GM10248 (cell line): ENCODE measurements around the gene ITCH.
"Not testable (repeated sequence)": the region's sequence is repeated elsewhere in the genome, so short reads cannot be mapped to it uniquely, and the experiment has no call there.

ENCODE experiments used
- CTCF ChIA-PET: fragments of 300-600 bp; sonication (Branson Sonifier 250); formaldehyde crosslinking; extraction: SDS; loops from one replicate; lab custom pipeline; 2021; ENCODE audit warnings: antibody characterized with exemption; lab: Yijun Ruan, JAX
- POLR2A ChIA-PET: fragments of 350-650 bp; sonication (Branson Sonifier 250); formaldehyde crosslinking; extraction: SDS; loops from one replicate; lab custom pipeline; 2020; ENCODE audit warnings: antibody characterized with exemption; lab: Yijun Ruan, JAX
- DNase-seq: peaks from one replicate; pipeline ENCODE4 v3.0.0; 2012; ENCODE audit errors: extremely low spot score
- TF ChIP-seq, protein P1 (sequence below): IDR thresholded peaks from 2 replicates; pipeline ENCODE4 v1.5.1; 2012; ENCODE audit warnings: mild to moderate bottlenecking, low read depth; ENCODE audit errors: extremely low read depth, missing control alignments, control extremely low read depth

Gene ITCH

DNA sequence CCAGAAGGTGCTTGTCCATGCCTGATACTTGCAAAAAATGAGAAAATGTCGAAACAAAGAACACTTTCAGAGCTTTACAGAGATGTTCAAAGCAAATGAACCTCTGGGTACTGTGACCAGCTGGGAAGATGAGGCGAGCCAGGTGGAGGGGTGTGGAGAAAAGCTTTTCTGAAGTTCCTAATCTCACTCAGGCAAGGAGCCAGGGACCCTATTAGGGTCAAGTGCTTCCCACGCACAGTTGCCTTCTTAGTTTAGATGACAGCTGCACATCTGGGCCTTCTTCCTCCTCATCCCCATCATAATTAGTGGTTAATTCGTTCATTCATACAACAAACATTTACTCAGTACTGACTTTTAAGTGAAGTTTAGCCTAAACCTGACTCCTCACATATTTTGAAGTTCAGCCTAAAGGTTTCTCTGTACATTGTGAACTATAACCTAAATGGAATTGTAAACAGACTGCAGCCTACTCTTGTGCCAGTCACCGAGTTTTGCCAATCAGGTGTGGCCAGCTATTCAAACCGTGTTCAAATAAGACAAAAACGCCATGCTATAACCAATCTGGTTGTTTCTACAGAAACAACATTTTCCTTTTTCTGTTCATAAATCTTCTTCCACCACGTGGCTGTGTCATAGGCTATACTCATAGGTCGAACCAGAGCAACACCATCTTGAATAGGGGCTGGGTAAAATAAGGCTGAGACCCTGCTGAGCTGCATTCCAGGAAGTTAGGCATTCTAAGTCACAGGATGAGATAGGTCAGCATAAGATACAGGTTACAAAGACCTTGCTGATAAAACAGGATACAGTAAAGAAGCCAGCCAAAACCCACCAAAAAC, 40.6 kb upstream of the ITCH start:
- TF ChIP-seq, protein P1, sequence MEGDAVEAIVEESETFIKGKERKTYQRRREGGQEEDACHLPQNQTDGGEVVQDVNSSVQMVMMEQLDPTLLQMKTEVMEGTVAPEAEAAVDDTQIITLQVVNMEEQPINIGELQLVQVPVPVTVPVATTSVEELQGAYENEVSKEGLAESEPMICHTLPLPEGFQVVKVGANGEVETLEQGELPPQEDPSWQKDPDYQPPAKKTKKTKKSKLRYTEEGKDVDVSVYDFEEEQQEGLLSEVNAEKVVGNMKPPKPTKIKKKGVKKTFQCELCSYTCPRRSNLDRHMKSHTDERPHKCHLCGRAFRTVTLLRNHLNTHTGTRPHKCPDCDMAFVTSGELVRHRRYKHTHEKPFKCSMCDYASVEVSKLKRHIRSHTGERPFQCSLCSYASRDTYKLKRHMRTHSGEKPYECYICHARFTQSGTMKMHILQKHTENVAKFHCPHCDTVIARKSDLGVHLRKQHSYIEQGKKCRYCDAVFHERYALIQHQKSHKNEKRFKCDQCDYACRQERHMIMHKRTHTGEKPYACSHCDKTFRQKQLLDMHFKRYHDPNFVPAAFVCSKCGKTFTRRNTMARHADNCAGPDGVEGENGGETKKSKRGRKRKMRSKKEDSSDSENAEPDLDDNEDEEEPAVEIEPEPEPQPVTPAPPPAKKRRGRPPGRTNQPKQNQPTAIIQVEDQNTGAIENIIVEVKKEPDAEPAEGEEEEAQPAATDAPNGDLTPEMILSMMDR, result no peak
- ChIA-PET CTCF (interaction anchor here (3.6 kb wide), 1 partner anchor 10 kb away, joined by 36 read pairs; no protein-coding TSS in a partner anchor), POLR2A (no interaction called here)
- no peak for DNase-seq

DNA sequence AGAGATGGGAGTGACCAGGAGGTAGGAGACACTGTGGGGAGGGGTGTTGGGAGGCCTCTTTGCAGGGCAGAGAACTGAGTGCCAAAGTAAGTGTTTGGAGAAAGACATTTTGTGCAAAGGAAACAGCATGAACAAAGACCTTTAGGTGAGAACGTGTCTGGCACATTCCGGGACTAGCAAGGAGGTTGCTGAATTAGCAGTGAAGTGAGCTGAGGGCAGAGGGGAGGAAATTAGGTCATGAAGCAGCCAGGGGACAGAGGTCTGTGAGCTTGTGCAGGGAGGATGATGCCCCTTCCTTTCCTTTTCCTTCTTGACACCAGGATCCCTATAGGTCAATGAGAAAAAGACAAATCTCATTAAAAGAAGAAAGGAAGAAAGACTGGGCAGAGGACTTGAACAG, 38.5 kb upstream of the ITCH start:
- POLR2A ChIA-PET, result no interaction called here
- CTCF ChIA-PET, result interaction anchor here (3.6 kb wide), 1 partner anchor 12 kb away, joined by 36 read pairs; no protein-coding TSS in a partner anchor
- no peak for DNase-seq
- TF ChIP-seq, protein P1, result no peak

DNA sequence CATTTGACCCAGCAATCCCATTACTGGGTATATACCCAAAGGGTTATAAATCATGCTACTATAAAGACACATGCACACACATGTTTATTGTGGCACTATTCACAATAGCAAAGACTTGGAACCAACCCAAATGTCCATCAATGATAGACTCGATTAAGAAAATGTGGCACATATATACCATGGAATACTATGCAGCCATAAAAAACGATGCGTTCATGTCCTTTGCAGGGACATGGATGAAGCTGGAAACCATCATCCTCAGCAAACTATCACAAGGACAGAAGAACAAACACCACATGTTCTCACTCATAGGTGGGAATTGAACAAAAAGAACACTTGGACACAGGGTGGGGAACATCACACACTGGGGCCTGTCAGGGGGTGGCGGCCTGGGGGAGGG, 34.9 kb upstream of the ITCH start:
- POLR2A ChIA-PET, result not testable (repeated sequence)
- CTCF ChIA-PET, result interaction anchor here (0.8 to 1.5 kb wide), 2 partner anchors 7 to 441 kb away, joined by 3 read pairs; no protein-coding TSS in a partner anchor

DNA sequence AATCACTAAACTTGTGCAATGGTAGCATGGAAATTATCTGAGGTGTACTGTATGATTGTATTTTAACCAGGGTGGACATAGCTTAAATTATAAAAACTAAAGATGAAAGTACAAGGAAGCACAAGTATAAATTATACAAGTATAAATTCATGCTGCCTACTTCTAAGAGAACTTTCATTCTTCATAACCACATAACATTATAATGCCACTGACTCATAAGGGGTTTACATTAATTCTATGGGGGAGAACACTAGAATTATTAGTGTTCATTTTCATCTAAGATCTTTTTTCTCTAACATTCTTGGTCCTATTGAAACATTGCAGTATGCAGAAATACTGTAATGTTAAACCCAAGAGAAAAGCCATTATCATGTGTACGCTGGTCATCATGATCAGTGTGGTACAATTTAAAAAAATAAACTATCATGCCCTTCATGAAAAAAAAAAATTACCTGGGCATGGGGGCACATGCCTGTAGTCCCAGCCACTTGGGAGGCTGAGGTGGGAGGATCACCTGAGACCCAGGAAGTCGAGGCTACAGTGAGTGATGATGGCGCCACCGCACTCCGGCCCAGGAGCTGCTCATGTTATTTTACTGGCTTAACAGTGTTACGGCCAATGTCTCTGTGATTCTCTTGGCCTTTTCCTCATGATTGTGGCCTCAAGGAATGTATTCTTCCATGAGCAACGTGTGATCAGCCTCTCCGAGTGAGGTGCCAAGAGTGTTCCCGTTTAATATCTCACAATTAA, 34.0 kb upstream of the ITCH start:
- TF ChIP-seq, protein P1, result no peak
- ChIA-PET POLR2A (no interaction called here), CTCF (interaction anchor here (0.8 to 1.5 kb wide), 3 partner anchors 8 to 440 kb away, joined by 3 to 5 read pairs (median 3); no protein-coding TSS in a partner anchor)
- DNase-seq, result no peak

More for the DNA sequence above, 34.9 kb upstream of the ITCH start:
- not testable (repeated sequence) for DNase-seq

DNA sequence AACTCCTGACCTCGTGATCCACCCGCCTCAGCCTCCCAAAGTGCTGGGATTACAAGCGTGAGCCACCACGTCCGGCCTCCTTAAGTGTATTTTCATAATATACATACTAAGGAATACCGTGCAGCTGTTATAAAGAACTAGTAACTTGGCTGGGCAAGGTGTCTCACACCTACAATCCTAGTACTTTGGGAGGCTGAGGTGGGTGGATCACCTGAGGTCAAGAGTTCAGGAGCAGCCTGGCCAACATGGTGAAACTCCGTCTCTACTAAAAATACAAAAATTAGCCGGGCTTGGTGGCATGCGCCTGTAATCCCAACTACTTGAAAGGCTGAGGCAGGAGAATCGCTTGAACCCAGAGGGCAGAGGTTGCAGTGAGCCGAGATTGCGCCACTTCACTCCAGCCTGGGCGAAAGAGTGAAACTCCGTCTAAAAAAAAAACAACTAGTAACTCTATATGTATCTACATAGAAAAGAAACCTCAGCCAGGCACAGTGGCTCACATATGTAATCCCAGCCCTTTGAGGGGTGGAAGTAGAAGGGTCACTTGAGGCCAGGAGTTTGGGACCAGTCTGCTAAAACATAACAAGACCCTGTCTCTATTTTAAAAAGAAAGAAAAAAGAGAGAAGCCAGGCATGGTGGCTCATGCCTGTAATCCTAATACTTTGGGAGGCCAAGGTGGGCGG, 32.1 kb upstream of the ITCH start:
- DNase-seq, result not testable (repeated sequence)
- ChIA-PET POLR2A (interaction anchor here (0.5 kb wide), 1 partner anchor 40 kb away, joined by 5 read pairs; no protein-coding TSS in a partner anchor), CTCF (interaction anchor here (1.6 to 4.3 kb wide), 2 partner anchors 18 to 252 kb away, joined by 3 to 29 read pairs; no protein-coding TSS in a partner anchor)

DNA sequence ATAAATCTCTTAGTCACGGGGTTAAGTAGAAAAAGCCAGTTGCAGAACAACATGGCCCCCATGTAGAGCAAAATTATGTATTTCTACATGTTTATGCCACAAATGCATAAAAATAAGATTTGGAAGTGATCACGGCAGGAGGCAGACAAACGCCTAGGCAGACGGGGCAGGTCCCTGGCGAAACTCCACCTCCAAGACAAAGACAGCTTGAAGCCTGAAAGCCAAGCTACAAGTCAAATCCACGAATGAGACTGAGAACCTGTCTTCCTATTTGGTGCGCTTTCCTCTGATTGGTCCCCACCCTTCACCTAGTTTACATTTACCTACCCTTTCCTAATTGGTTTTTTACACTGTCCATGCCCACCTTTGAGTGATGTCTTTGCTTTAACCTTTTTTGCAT, 31.2 kb upstream of the ITCH start:
- CTCF ChIA-PET, result interaction anchor here (1.3 to 4.3 kb wide), 3 partner anchors 18 to 252 kb away, joined by 3 to 29 read pairs (median 3); no protein-coding TSS in a partner anchor

More for the DNA sequence above, 31.2 kb upstream of the ITCH start:
- DNase-seq, result no peak
- POLR2A ChIA-PET, result no interaction called here
- TF ChIP-seq, protein P1, result no peak
